Posterior vena cava (tissue), 2 donors: ENCODE measurements around the gene COPZ1. TPM values are rescaled to one million over a fixed set of nuclear protein-coding genes. Genes with fewer than 3 reads are reported as not detected.

Experiments used
- DNase-seq: peaks from one replicate; pipeline ENCODE4 v3.0.0-alpha.2; 2020; ENCODE audit warnings: low spot score
- intact Hi-C, 2 donors: fragments of 100-400 bp; cut with DNase I; formaldehyde crosslinking; loops; one replicate each; pipeline versions ENCODE4 v1.14.1 to v1.14.2; 2022 to 2023
- total RNA-seq, 2 donors: library from RNA; stranded (reverse); fragmentation: NEBNext Ultra II Directional; extraction: Animal tissue kit (Norgen Biotek cat#: 25700); gene quantifications; one replicate each; pipeline ENCODE4 v1.2.1, GENCODE V29; 2021
- donor health status: DM: yes; HTN: yes; CAD: no.
- donor health status: DM: yes; HTN: yes; CAD: no.

The COPZ1 gene
- total RNA-seq, 2 donors from 2014 or later = 80.2 to 80.6 TPM

DNA sequence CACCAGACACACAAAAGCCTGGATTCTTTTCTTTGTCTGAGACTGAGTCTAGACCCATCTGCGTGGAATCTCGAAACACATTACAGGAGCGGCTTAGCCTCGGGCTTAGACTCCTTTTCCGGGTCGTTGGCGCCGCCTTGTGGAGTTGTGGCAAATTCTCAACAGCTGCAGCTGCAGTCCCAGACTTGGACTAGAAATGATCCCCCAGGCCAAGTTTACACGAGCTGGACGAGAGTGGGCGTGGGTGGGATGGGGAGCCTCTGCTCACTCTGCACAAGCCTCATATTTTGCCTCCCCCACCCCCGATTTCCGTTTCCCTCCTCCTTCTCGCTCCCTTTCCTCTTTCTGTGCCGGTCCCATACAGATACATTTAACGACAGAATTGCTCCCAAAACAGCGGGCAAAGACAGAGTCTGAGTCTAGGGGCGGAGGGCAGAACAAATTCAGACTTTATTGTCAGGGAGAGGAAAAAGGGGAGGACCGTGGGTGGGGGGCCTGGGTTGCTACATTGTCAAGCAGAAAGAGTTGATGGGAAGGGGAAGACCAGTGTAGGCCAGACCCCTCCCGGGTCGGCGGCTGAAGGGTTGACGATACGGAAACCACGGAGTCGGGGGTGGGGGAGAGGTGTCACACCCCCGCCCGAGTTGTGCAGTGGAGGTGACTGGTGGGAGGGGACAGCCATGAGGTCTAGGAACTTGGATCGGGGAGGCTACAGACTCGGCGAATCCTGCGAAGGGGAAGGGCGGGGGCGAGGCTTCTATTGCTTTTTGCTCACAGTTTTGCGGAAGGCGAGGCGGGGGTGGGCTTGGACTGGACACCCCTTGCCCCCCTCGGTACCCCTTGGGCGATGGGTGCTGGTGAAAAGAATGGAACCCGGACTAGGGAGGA lies 44.0 kb downstream of the COPZ1 start:
- intact Hi-C loops = loop anchor here (10.0 kb wide), 3 partner anchors 74 to 144 kb away; no protein-coding TSS in a partner anchor
- DNase-seq = peak; percentile 98

DNA sequence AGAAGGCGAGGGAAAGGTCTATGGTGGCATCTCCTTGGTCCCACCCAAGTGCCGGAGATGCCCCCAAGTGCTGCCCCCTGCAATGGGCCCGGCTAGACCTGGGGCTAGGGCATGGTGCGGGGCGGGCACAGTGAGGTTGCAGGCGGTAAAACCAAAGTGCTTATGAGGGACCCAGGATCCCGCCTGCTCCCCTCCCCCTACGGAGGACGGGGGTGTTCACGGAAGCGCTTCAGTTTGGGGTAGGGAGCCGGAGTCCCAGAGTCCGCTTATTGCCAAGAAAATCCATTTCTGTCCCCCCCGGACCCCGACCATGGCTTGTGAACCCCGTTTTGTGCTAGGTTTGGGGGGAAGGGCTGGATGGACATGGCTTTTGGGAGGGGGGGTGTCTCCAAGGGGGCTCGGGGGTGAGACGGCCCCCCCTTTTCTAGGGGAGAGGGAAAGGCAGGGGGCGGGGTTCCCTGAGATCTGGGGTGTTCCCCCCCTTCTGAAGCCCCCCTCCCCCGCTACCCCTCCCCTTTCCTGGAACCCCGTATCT lies 44.7 kb downstream of the COPZ1 start:
- intact Hi-C loops = loop anchor here (10.0 kb wide), 4 partner anchors 75 to 385 kb away; partner anchors contain the start of gene HOXC10 (in 1 of the 2)

GRCh38 chr12:54370171-54370730 lies 45.3 kb downstream of the COPZ1 start:
- peak; percentile 96 for DNase-seq
- intact Hi-C loops = loop anchor here in 1 of 2 donors (10.0 kb wide), 1 partner anchor 385 kb away; the partner anchor contains the start of gene HOXC10

More for the DNA sequence above, 44.7 kb downstream of the COPZ1 start:
- no peak for DNase-seq

GRCh38 chr12:54371328-54372112 lies 46.6 kb downstream of the COPZ1 start:
- intact Hi-C loops = loop anchor here in 1 of 2 donors (10.0 kb wide), 1 partner anchor 387 kb away; the partner anchor contains the start of gene HOXC10
- peak; percentile 93 for DNase-seq

- DNase-seq = no peak
- intact Hi-C loops = loop anchor here in 1 of 2 donors (10.0 kb wide), 1 partner anchor 387 kb away; the partner anchor contains the start of gene HOXC10
Measured at GRCh38 chr12:54372113-54372806, 47.3 kb downstream of the COPZ1 start.

GRCh38 chr12:54373649-54374561 lies 49.0 kb downstream of the COPZ1 start:
- DNase-seq = no peak
- intact Hi-C loops = loop anchor here in 1 of 2 donors (10.0 kb wide), 1 partner anchor 389 kb away; the partner anchor contains the start of gene HOXC10

GRCh38 chr12:54374562-54375258 lies 49.8 kb downstream of the COPZ1 start:
- intact Hi-C loops = loop anchor here in 1 of 2 donors (10.0 kb wide), 1 partner anchor 390 kb away; the partner anchor contains the start of gene HOXC10
- no peak for DNase-seq

DNA sequence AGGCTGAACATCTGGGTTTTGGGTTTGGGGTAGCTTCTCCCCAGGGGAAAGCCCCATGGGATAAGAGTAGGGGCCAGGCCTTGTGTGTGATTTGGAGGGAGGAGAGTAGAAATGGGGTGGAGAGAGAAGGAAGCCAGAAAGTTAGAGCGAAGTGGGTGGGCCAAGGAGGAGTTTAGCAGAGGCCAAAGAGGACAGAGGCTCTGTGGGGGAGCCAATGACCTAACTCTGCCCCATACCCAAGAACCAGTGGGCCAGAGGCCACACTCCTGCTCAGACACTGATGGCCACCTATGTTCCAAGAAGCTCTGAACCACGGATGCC lies 50.3 kb downstream of the COPZ1 start:
- no peak for DNase-seq
- intact Hi-C loops = loop anchor here in 1 of 2 donors (10.0 kb wide), 1 partner anchor 390 kb away; the partner anchor contains the start of gene HOXC10

DNA sequence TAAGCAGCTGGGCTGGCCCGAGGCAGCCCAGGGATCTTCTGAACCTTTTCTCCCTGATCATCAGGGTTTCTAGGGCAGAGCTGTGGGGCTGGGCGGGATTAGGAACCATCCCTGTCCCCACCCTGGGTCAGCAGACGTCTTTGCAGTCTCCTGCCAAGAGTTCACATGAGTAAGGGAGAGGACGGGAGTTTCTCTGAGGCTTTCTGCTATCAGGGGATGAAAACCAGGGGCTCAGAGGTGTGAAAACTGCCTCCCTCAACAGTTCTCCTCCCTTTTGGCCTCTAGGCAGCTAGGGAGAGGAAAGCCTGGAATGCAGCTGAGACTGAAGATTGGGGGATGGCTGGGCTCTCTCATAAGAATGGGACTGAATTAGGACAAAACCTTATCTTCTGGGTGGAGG lies 51.7 kb downstream of the COPZ1 start:
- intact Hi-C loops = loop anchor here in 1 of 2 donors (10.0 kb wide), 1 partner anchor 392 kb away; the partner anchor contains the start of gene HOXC10
- peak; percentile 88 for DNase-seq

- no peak for DNase-seq
- intact Hi-C loops = loop anchor here in 1 of 2 donors (10.0 kb wide), 1 partner anchor 392 kb away; the partner anchor contains the start of gene HOXC10
Measured at GRCh38 chr12:54377007-54377406, 52.1 kb downstream of the COPZ1 start.

DNA sequence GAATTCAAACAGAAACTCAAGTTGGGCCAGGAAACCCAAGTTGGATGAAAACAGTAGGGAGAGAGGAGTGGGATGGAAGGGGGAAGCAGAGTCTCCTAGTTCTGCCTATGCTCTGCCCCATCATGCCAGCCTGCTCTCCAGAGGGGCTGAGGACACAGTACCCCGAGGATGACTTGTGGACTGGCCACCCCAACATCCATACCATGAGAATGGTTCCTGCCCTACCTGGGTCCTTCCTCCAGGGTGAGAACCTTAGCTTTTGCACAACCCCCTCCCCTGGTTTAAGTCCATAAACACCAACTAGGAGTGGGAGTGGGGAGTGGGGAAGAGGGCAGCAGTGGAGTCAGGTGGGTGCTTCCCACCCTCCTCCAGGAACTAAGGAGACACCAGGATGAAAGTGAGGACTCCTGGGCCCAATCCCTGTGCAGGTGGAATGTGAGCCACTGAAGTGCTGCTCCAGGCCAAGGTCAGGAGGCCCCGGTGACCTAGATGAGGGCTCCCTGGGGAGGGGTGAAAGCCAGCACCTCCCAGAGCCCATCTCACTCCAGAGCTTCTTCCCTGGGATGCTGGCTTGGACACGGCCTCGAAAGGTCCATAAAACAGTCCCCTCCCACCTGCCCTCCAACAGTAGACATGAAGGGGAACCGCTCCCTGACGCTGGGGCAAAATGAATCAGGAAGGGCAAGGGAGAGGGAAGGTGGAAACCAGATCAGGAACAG lies 53.0 kb downstream of the COPZ1 start:
- no peak for DNase-seq
- intact Hi-C loops = loop anchor here in 1 of 2 donors (10.0 kb wide), 1 partner anchor 393 kb away; the partner anchor contains the start of gene HOXC10

DNA sequence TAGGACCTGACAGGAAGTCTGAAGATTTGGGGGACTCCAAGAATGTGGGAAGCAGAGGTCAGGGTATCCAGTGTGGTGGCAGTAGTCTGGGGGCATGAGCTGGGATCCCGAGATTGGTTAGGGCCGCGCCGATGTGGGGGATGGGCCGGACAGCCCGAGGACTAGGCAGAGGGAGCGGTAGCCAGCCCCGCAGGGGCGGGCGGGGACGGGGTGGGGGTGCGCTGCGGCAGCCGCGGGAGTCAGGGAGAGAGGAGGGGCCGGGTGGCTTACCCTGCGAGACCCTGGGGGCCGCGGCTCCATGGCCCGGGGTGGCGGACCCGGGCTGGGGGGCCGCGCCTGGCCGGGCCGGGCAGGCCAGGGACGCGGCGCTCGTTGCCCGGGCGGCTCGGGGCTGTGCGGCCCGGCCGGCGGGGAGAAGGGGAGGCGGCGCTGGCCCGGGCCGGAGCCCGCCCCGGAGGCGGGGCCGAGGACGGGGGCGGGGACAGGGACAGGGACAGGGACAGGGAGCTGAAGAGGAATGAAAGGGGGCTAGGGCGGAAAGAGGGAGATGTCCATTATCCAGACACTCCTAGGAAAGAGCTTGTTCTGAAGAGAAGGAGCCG lies 54.0 kb downstream of the COPZ1 start:
- intact Hi-C loops = loop anchor here in 1 of 2 donors (10.0 kb wide), 1 partner anchor 394 kb away; the partner anchor contains the start of gene HOXC10
- DNase-seq = no peak

- DNase-seq = peak; percentile 98
- intact Hi-C loops = loop anchor here in 1 of 2 donors (10.0 kb wide), 2 partner anchors 55 to 395 kb away; partner anchors contain the start of gene HOXC10
Measured at GRCh38 chr12:54379398-54380201, 54.7 kb downstream of the COPZ1 start.

DNA sequence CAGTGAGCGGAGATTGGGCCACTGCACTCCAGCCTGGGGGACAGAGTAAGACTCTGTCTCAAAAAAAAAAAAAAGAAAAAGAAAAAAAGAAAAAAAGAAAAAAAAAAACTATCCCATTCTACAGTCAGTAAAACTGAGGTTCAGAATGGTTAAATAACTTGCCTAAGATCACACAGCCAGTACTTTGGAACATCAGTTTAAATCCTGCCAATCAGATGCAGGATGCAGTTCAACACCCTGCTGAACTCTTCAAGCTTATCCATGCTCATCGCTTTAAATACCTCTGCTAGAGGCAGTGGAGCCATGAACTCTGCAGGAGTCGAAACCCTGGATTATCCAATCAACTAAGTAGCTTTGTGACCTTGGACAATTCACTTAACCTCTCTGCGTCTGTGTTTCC lies 56.2 kb downstream of the COPZ1 start:
- intact Hi-C loops = loop anchor here in 1 of 2 donors (10.0 kb wide), 1 partner anchor 54 kb away; no protein-coding TSS in a partner anchor
- no peak for DNase-seq
